GM21423 (cell line): ENCODE results near the gene CNDP1.
"Not testable (repeated sequence)": the region's sequence is repeated elsewhere in the genome, so short reads cannot be mapped to it uniquely, and the experiment has no call there.

Source experiments
- ATAC-seq: cut with Tn5 transposase; IDR thresholded peaks from one replicate; pipeline ENCODE4 v1.9.1; 2021; ENCODE audit warnings: mild to moderate bottlenecking, moderate library complexity; ENCODE audit not compliant: unreplicated experiment

Gene CNDP1, protein sequence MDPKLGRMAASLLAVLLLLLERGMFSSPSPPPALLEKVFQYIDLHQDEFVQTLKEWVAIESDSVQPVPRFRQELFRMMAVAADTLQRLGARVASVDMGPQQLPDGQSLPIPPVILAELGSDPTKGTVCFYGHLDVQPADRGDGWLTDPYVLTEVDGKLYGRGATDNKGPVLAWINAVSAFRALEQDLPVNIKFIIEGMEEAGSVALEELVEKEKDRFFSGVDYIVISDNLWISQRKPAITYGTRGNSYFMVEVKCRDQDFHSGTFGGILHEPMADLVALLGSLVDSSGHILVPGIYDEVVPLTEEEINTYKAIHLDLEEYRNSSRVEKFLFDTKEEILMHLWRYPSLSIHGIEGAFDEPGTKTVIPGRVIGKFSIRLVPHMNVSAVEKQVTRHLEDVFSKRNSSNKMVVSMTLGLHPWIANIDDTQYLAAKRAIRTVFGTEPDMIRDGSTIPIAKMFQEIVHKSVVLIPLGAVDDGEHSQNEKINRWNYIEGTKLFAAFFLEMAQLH

GRCh38 chr18:74534150-74534969 is at the start of gene CNDP1:
Gene CNDP1 (plus strand): TSS chr18:74534500. CDS start chr18:74534668, 168 bp downstream.
- no peak for ATAC-seq

DNA sequence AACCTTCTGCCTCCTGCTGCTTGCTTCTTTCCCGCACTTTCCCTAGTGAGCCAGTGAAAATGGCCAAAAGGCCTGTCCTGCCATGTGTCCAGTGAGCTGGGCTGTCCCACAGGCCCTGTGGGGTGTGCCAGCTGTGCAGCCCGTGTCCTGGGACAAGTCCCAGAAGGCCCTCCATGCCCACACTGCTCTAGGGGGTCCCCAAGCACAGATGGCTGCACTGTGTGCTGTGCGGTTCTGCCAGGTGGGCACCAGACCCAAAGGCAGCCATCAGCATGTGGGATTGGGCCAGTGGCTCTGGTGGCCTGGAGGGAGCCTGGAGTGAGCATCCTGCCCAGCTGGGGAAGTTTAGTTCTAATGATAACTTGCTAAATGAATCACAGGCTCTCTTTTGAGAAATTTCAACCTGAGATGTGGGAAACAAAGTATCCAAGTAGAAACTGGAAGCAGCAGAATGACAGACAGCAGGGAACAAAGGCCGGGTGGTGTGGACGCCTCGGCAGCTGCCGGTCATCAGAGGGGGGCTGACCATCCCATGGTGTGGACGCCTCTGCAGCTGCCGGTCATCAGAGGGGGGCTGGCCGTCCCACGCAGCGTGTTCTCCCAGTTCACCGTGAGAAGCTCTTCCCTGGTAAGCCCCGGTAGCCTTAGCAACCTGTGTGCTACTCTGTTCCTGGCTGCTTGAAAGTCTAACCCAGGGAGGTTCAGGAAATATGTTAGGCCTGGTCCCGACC is 48.0 kb upstream of the CNDP1 start:
- no peak for ATAC-seq

DNA sequence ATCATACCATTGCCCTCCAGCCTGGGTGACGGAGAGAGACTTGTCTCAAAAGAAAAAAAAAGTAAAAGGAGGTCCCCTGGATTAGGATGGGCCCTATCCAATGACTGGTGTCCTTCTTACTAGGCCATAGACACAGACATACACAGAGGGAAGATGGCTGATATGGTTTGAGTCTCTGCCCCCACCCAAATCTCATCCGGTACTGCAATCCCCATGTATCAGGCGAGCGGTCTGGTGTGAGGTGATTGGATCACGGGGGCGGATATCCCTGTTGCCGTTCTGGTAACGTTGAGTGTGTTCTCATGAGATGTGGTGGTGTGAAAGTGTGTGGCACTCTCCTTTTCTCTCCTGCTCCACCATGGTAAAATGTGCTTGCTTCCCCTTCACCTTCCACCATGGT is 45.9 kb upstream of the CNDP1 start:
- ATAC-seq, result no peak

- ATAC-seq, result no peak
Measured at GRCh38 chr18:74488864-74489263, 45.4 kb upstream of the CNDP1 start.

- no peak for ATAC-seq
Measured at GRCh38 chr18:74489676-74490075, 44.6 kb upstream of the CNDP1 start.

GRCh38 chr18:74492259-74492658 is 42.0 kb upstream of the CNDP1 start:
- no peak for ATAC-seq

DNA sequence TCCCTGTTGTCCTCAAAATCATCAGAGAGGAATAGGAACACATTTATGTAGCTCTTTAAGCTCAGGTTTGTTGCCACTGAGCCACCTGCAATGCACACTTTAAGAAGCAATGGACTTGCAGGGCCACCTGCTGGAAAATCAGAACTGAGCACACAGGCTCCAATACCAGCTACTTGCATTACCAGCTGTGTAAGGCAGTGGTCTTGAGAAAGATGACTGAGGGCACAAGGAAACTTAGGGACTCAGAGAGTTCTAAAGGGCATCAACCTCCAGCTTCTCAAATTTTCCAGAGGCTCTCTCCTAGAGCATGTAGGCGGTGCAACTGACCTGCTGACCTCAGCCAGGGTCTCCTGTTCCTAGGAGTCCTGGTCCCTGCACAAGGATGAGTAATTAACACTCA is 40.6 kb upstream of the CNDP1 start:
- peak; percentile 19 for ATAC-seq

DNA sequence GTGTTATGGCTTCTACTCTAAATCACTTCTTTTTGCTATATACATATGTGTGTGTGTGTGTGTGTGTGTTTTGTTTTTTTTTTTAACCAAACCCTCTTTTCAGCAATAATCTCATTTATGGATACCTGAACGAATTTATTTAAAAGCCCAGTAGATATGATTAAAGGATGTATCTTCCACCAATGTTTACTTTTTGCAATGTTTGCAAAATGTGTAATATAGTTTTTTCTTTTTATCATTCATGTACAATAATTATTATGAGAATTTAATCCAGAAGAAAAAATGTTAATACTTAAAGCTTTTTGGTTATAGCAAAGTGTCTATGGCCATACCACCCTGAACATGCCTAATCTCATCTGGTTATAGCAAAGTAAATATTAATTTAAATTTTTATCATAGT is 39.8 kb upstream of the CNDP1 start:
- ATAC-seq, result no peak

DNA sequence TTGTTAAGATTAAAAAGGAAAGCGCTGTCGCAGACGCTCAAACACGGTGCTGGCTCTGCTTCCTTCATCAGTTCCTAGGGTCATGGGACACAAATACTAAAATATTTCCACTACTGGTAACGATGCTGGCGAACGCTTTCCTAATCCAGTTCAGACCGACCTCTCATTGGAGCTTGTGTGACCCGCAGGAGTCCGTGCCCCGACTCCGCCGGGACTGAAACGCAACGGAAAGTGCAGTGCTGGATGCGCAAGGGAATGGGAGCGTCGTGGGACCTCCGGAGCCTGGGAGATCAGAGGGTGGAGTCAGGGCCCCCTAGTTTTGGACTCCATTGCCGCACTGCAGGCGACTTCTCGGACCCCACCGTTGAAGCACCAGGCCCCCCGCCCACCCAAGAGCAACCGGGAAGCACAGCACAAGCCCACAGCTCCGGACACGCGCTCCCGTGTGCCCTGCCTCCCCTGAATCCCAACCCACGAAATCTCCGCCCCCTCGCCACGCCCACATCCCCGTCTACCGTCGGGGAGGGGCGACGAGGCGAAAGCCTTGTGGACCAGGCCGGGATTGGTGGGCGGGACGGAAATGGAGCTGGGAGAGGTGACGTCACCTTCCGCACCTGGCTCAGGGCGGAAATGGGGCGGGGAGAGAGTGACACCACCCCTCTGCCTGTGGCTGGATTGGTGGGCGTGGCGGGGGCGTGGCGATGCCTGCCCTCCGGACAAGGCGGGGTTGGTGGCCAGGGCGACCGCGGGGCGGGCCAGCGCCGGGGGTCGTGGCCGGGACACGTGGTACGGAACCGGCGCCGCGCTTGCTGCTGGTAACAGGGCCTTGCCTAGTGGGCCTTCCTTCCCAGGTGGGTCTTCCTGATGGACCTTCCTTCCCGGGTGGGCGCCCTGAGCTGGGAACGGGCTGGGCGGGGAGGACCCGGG is 38.5 kb upstream of the CNDP1 start, which contains the start of gene CNDP2:
Gene CNDP2, plus strand, starts transcription at position 783 of the 927 bp plus-strand sequence. CDS start 3,611 bp downstream, outside the sequence.
- peak; percentile 65 for ATAC-seq

- peak; percentile 22 for ATAC-seq
Measured at GRCh38 chr18:74496508-74497323, 37.6 kb upstream of the CNDP1 start.

- ATAC-seq, result no peak
Measured at GRCh38 chr18:74497324-74497676, 37.0 kb upstream of the CNDP1 start.

DNA sequence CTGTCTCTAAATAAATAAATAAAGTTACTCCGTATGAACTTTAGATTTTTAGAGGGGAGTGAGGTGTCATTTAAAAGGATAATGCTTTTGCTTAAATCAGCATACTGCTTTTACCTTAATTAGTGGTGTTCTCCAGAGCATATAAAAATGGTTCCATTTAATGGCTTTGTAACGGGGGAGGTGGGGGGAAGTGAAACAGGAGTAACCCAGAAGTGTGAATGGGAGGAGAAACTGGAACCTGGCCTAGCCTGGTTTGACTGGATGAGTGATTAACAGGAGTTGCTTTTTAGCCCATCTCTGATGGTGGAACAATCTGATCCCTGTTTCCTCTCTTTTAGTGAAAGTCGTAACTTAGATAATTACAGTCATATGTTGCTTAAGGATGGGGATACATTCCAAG is 36.5 kb upstream of the CNDP1 start:
- ATAC-seq, result no peak

DNA sequence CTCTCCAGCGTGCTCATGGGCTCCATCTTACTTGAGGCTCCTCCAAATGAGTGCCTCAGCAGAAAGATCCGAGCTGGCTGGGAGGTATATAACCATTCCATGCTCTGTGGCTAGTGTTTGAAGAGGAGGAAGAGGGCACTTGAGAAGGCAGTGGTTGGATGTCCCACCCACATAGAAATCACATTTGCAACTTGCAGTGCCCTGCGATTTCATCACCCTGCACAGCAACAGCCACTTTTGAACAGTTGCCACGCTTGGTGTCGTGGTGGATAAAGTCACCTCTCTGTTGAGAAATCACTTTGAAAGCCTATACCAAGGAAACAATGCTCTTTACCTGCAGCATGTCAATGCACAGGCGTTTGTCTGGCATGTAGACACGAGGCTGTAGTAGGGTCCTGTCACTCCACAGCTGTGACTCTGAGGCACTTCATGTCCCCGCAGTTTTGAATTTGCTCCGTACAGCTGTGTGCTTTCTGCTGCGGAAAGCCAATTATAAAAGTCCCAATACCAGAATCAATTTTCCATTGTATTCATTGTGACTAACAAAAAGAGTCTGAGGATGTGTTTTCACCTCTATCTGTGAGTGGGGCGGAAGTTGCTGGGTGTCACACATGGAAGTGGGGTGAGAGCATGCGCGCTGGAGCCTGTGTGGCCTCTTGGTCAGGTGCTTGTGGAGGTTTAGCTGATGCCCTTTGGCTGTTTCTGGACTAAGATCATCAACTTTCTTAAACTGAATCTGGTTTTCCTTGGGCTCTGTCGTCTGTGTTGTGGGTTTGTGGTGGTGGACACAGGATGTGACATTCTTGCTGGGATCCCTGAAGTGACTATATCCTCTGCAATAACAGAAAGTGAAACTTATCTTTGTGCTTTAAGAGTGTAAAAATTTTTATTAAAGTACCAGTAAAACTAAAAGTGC is 35.3 kb upstream of the CNDP1 start:
- ATAC-seq, result peak; percentile 30

- peak; percentile 37 for ATAC-seq
Measured at GRCh38 chr18:74499633-74500032, 34.7 kb upstream of the CNDP1 start.

GRCh38 chr18:74500372-74500771 is 33.9 kb upstream of the CNDP1 start:
- no peak for ATAC-seq

DNA sequence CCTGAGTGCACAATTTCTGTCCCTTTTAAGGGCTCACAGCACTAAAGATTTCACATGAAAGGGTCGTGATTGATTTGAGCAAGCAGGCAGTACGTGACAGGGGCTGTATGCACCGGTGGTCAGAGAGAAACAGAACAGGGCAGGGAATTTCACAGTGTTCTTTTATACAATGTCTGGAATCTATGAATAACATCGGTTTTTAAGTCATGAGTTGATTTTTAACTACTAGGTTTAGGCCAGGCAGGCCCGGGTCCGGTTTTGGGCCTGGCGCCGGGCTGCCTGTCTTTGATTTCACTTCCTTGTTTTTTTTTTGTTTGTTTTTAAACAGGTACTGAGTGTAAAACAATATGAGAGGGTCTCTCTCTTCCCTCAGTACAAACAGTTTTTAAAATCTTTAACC is 33.5 kb upstream of the CNDP1 start:
- ATAC-seq, result not testable (repeated sequence)

DNA sequence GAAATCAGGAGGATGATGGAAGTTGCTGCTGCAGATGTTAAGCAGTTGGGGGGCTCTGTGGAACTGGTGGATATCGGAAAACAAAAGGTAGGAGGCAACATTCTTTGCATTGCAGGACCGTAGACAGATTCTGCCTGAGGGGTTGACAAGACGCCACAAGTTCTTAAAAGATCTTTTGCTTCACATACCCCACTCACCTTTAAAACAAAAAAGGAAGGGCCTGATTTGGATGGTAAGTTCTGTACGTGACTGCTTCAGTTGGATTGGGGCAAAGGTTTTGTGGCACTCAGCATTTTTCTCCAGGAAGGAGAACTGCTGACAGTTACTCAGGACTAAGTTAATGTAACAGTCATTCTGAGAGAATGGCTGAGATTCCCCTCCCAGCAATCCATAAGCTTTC is 32.9 kb upstream of the CNDP1 start:
- no peak for ATAC-seq

GRCh38 chr18:74503137-74503536 is 31.2 kb upstream of the CNDP1 start:
- no peak for ATAC-seq
